GM23338 (cell line): Measurements from ENCODE around the gene WASF2. TPM values are rescaled to one million over a fixed set of nuclear protein-coding genes. Genes with fewer than 3 reads are reported as not detected.

Source experiments
- EZH2phosphoT487 ChIP-seq: fragments of 200-600 bp; sonication (generic); IDR thresholded peaks from one replicate; pipeline ENCODE4 v1.8.1; 2018; ENCODE audit warnings: antibody characterized with exemption; ENCODE audit not compliant: unreplicated experiment
- STAT1 ChIP-seq: IDR thresholded peaks from one replicate; pipeline ENCODE4 v1.6.1; 2016; ENCODE audit warnings: antibody characterized with exemption; ENCODE audit not compliant: unreplicated experiment
- ZNF331 ChIP-seq: fragments of 250-450 bp; sonication (Bioruptor Pico); IDR thresholded peaks from 2 replicates; pipeline ENCODE4 v1.5.0; 2020; ENCODE audit warnings: low read depth, mild to moderate bottlenecking, moderate library complexity
- polyA plus RNA-seq: library from polyadenylated mRNA; unstranded; fragments of >200 nt; fragmentation: Nextera tagmentation; extraction: Ambion mirVana; gene quantifications from 2 replicates; pipeline ENCODE4 v1.2.1, GENCODE V29; 2016
- total RNA-seq: library from RNA; depleted of rRNA; stranded (reverse); fragments of >200 nt; shearing (Covaris generic); gene quantifications from 2 replicates; pipeline ENCODE4 v1.2.3, GENCODE V29; 2014
- TF ChIP-seq, protein P1 (sequence below): fragments of 250-450 bp; sonication (Bioruptor Pico); IDR thresholded peaks from 2 replicates; pipeline ENCODE4 v1.5.0; 2020; ENCODE audit warnings: mild to moderate bottlenecking, moderate library complexity
- TF ChIP-seq, protein P2 (sequence below): IDR thresholded peaks from 2 replicates; pipeline ENCODE4 v1.6.1; 2016; ENCODE audit warnings: antibody characterized with exemption
- TF ChIP-seq, protein P3 (sequence below), 2 experiments: fragments of 200-600 bp in 1 of 2; sonication (generic) in 1 of 2; conservative IDR thresholded peaks; 2 replicates each; pipeline versions ENCODE4 v1.5.1 to v1.6.1; 2016 to 2017; ENCODE audit warnings: antibody characterized with exemption in 2 of 2, low read depth in 2 of 2, mild to moderate bottlenecking in 2 of 2, moderate library complexity in 1 of 2

The WASF2 gene
- total and polyA plus RNA-seq, 2 experiments from 2014 or later, result 40.9 to 95.6 TPM

DNA sequence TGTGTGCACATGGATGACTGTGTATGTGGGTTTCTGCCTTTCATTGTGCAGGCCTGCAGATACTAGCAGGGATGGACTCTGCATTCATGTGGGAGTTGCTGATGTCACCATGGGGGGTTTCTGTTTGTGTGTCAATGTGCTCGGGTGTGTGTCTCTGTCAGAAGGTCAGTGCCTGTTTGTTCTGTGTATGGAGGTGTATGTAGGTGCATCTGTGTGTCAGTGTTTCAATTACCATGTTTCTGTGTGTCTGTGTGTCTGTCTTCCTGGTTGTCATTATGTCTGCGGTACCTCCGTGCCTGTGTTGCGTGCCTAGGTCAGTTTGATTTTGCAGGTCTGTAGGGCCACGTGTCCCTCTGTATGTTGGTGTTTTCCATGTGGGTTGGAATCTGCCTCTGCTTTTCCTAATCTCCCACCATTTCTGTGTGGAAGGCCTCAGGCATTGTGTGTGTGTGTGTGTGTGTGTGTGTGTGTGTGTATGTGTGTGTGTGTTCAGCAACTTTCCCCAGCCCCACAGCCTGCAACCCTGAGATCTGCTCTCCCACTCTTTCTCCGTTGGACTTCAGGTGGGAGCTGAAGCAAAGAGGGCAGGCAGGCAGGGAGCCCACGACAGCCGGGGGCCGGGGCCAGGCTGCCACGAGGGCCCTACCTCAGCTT lies 36.7 kb upstream of the WASF2 start (continued):
- TF ChIP-seq, protein P1, sequence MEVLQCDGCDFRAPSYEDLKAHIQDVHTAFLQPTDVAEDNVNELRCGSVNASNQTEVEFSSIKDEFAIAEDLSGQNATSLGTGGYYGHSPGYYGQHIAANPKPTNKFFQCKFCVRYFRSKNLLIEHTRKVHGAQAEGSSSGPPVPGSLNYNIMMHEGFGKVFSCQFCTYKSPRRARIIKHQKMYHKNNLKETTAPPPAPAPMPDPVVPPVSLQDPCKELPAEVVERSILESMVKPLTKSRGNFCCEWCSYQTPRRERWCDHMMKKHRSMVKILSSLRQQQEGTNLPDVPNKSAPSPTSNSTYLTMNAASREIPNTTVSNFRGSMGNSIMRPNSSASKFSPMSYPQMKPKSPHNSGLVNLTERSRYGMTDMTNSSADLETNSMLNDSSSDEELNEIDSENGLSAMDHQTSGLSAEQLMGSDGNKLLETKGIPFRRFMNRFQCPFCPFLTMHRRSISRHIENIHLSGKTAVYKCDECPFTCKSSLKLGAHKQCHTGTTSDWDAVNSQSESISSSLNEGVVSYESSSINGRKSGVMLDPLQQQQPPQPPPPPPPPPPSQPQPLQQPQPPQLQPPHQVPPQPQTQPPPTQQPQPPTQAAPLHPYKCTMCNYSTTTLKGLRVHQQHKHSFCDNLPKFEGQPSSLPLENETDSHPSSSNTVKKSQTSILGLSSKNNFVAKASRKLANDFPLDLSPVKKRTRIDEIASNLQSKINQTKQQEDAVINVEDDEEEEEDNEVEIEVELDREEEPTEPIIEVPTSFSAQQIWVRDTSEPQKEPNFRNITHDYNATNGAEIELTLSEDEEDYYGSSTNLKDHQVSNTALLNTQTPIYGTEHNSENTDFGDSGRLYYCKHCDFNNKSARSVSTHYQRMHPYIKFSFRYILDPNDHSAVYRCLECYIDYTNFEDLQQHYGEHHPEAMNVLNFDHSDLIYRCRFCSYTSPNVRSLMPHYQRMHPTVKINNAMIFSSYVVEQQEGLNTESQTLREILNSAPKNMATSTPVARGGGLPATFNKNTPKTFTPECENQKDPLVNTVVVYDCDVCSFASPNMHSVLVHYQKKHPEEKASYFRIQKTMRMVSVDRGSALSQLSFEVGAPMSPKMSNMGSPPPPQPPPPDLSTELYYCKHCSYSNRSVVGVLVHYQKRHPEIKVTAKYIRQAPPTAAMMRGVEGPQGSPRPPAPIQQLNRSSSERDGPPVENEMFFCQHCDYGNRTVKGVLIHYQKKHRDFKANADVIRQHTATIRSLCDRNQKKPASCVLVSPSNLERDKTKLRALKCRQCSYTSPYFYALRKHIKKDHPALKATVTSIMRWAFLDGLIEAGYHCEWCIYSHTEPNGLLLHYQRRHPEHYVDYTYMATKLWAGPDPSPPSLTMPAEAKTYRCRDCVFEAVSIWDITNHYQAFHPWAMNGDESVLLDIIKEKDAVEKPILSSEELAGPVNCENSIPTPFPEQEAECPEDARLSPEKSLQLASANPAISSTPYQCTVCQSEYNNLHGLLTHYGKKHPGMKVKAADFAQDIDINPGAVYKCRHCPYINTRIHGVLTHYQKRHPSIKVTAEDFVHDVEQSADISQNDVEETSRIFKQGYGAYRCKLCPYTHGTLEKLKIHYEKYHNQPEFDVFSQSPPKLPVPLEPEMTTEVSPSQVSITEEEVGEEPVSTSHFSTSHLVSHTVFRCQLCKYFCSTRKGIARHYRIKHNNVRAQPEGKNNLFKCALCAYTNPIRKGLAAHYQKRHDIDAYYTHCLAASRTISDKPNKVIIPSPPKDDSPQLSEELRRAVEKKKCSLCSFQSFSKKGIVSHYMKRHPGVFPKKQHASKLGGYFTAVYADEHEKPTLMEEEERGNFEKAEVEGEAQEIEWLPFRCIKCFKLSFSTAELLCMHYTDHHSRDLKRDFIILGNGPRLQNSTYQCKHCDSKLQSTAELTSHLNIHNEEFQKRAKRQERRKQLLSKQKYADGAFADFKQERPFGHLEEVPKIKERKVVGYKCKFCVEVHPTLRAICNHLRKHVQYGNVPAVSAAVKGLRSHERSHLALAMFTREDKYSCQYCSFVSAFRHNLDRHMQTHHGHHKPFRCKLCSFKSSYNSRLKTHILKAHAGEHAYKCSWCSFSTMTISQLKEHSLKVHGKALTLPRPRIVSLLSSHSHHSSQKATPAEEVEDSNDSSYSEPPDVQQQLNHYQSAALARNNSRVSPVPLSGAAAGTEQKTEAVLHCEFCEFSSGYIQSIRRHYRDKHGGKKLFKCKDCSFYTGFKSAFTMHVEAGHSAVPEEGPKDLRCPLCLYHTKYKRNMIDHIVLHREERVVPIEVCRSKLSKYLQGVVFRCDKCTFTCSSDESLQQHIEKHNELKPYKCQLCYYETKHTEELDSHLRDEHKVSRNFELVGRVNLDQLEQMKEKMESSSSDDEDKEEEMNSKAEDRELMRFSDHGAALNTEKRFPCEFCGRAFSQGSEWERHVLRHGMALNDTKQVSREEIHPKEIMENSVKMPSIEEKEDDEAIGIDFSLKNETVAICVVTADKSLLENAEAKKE (CRISPR knock-in tag), result no peak
- TF ChIP-seq ZNF331 (no peak), EZH2phosphoT487 (no peak), STAT1 (no peak)
- TF ChIP-seq, protein P2, sequence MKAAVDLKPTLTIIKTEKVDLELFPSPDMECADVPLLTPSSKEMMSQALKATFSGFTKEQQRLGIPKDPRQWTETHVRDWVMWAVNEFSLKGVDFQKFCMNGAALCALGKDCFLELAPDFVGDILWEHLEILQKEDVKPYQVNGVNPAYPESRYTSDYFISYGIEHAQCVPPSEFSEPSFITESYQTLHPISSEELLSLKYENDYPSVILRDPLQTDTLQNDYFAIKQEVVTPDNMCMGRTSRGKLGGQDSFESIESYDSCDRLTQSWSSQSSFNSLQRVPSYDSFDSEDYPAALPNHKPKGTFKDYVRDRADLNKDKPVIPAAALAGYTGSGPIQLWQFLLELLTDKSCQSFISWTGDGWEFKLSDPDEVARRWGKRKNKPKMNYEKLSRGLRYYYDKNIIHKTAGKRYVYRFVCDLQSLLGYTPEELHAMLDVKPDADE, result no peak
- TF ChIP-seq, protein P3, sequence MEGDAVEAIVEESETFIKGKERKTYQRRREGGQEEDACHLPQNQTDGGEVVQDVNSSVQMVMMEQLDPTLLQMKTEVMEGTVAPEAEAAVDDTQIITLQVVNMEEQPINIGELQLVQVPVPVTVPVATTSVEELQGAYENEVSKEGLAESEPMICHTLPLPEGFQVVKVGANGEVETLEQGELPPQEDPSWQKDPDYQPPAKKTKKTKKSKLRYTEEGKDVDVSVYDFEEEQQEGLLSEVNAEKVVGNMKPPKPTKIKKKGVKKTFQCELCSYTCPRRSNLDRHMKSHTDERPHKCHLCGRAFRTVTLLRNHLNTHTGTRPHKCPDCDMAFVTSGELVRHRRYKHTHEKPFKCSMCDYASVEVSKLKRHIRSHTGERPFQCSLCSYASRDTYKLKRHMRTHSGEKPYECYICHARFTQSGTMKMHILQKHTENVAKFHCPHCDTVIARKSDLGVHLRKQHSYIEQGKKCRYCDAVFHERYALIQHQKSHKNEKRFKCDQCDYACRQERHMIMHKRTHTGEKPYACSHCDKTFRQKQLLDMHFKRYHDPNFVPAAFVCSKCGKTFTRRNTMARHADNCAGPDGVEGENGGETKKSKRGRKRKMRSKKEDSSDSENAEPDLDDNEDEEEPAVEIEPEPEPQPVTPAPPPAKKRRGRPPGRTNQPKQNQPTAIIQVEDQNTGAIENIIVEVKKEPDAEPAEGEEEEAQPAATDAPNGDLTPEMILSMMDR (conservative IDR thresholded peaks at IDR 0.05; ENCODE audit: low read depth in 2 of 2), result no peak
